NT2/D1 (cell line): Measurements from ENCODE around the gene MALRD1.
"Not testable (repeated sequence)": the region's sequence is repeated elsewhere in the genome, so short reads cannot be mapped to it uniquely, and the experiment has no call there.

Source experiments
- DNase-seq: peaks from one replicate; pipeline ENCODE4 v3.0.0-alpha.2; 2011; ENCODE audit warnings: low read depth, low spot score
- H3K27me3 ChIP-seq: 2 replicates; pipeline ENCODE4 v1.6.0; 2011; ENCODE audit warnings: mild to moderate bottlenecking; ENCODE audit not compliant: insufficient read length, insufficient read depth
- H3K36me3 ChIP-seq: 2 replicates; pipeline ENCODE4 v1.6.1; 2011; ENCODE audit warnings: mild to moderate bottlenecking, low read length, mixed read lengths; ENCODE audit not compliant: insufficient read depth, insufficient read length
- H3K4me1 ChIP-seq: 2 replicates; pipeline ENCODE4 v1.5.1; 2011; ENCODE audit not compliant: insufficient read depth, insufficient read length
- H3K4me3 ChIP-seq: 2 replicates; pipeline ENCODE4 v1.5.1; 2011; ENCODE audit warnings: low read depth; ENCODE audit not compliant: insufficient read length
- H3K9ac ChIP-seq: 2 replicates; pipeline ENCODE4 v1.6.0; 2011; ENCODE audit warnings: low read depth; ENCODE audit not compliant: insufficient read length
- H3K9me3 ChIP-seq: 2 replicates; pipeline ENCODE4 v1.5.1; 2011; ENCODE audit warnings: mild to moderate bottlenecking, low read length; ENCODE audit not compliant: insufficient read depth
- SUZ12 ChIP-seq: IDR thresholded peaks from 2 replicates; pipeline ENCODE4 v1.6.1; 2011; ENCODE audit not compliant: insufficient read length, insufficient read depth; ENCODE audit errors: extremely low read depth
- YY1 ChIP-seq: IDR thresholded peaks from 2 replicates; pipeline ENCODE4 v1.6.1; 2011; ENCODE audit not compliant: insufficient read length, insufficient read depth
- ZNF274 ChIP-seq: IDR thresholded peaks from 2 replicates; pipeline ENCODE4 v1.6.1; 2011; ENCODE audit warnings: mild to moderate bottlenecking, low read depth, low read length

MALRD1 gene

DNA sequence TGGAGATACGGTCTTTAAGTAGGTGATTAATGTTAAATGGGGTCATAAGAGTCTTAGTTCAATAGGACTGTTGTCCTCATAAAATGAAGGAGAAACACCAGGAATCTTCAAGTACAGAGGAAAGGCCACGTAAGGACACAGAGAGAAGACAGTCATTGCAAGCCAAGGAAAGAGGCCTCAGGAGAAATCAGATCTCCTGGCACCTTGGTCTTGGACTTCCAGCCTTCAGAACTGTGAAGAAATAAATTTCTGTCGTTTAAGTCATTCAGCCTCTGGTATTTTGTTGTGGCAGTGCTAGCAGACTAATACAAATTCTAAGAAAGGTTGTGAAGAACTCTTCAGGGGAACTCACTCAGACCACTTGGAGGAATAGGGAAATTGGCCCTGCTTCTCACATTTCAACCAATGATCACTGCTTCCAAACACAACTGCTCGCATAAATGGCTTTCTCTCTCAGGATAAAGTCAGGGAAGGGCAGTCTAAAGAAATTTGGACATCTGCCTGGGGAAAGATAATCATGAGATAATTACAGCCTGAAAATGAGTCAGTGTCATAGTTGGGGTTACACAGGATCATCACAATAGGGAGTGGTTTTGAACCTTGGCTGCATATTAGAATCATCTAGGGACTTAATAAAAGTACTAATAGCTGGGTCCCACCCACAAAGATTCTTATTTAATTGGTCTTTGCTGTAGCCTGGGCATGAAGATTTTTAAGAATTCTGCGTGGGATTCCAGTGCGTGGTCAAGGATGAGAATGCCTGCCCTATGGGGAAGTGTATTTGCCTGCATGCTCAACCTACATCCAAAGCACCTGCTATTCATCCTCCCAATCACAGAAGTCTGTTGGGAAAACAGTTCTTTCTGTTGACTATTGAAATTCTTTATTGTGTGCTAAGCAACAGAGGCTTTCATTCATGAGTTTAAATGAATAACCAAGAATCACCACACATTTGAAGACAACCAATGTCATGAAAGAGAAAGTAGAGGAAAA is 457.0 kb downstream of the MALRD1 start:
- Histone ChIP-seq H3K9ac (no peak overlapping the region), H3K4me3 (no peak overlapping the region), H3K36me3 (no peaks in the 10 kb centered on the region), H3K9me3 (no peaks in the 10 kb centered on the region), H3K4me1 (no peaks in the 10 kb centered on the region), H3K27me3 (no peaks in the 10 kb centered on the region)
- TF ChIP-seq ZNF274: no peak
- no peak for TF ChIP-seq YY1
- no peak for TF ChIP-seq SUZ12
- DNase-seq: no peak

- H3K27me3 ChIP-seq, H3K4me3 ChIP-seq, H3K9me3 ChIP-seq, H3K9ac ChIP-seq, H3K36me3 ChIP-seq, H3K4me1 ChIP-seq: not testable (repeated sequence)
- peak; percentile 6 for DNase-seq
Observed at GRCh38 chr10:19510005-19510732, 461.6 kb downstream of the MALRD1 start.

GRCh38 chr10:19518109-19518508 is 469.5 kb downstream of the MALRD1 start:
- TF ChIP-seq SUZ12 (no peak), ZNF274 (no peak), YY1 (no peak)
- no peak for DNase-seq
- Histone ChIP-seq H3K4me3 (no peak overlapping the region), H3K36me3 (no peaks in the 10 kb centered on the region), H3K27me3 (no peaks in the 10 kb centered on the region), H3K9me3 (no peaks in the 10 kb centered on the region), H3K9ac (no peak overlapping the region), H3K4me1 (no peaks in the 10 kb centered on the region)

DNA sequence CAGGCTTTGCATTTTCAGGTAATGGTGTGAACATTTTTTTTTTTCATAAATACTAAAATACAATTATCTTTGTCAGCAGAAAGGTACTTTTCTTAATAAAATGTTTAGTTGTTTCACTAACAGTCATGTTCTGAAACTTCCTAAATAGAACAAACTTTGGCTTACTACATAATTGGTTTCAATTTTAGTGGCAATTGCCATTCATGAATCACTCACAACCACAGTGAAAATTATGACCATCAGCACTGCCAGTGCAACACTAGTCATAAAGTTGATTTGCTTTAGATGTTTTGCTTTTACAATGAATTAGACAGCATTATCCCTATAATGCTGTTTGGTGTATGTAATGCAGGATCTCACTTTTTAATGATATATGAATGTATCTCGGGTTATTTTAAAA is 470.0 kb downstream of the MALRD1 start:
- H3K9me3 ChIP-seq: no peaks in the 10 kb centered on the region
- no peak for DNase-seq

DNA sequence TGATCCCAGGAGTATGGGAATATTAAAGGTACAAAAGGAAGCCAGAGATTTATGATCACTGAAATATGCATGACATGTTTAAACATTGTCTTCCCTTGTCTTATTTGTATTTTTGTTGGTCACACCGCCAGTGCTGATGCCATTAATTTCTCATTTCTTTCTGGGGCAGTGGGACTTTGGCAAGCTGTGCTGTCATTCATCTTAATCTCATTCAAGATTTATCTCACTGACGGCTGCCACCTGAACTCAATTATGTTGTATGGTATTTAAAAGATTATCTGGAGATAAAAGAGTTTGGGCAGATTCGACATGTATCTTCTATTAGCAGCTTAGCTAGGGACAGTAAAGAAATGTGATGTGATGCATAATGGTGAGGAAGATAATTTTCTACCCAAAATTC is 482.7 kb downstream of the MALRD1 start:
- Histone ChIP-seq H3K9me3 (no peaks in the 10 kb centered on the region), H3K9ac (no peak overlapping the region)
- DNase-seq: no peak

More for the DNA sequence above, 470.0 kb downstream of the MALRD1 start:
- Histone ChIP-seq H3K4me3 (no peak overlapping the region), H3K9ac (no peak overlapping the region), H3K4me1 (no peaks in the 10 kb centered on the region), H3K36me3 (no peaks in the 10 kb centered on the region), H3K27me3 (no peaks in the 10 kb centered on the region)
- TF ChIP-seq SUZ12 (no peak), ZNF274 (no peak), YY1 (no peak)

GRCh38 chr10:19532411-19532810 is 483.8 kb downstream of the MALRD1 start:
- TF ChIP-seq YY1 (no peak), ZNF274 (no peak), SUZ12 (no peak)
- Histone ChIP-seq H3K9me3 (no peaks in the 10 kb centered on the region), H3K9ac (no peak overlapping the region), H3K4me1 (no peaks in the 10 kb centered on the region), H3K27me3 (no peaks in the 10 kb centered on the region), H3K4me3 (no peak overlapping the region), H3K36me3 (no peaks in the 10 kb centered on the region)
- no peak for DNase-seq

More for the DNA sequence above, 482.7 kb downstream of the MALRD1 start:
- no peak for TF ChIP-seq SUZ12
- no peak for TF ChIP-seq ZNF274
- TF ChIP-seq YY1: no peak
- no peaks in the 10 kb centered on the region for H3K4me1 ChIP-seq
- no peaks in the 10 kb centered on the region for H3K36me3 ChIP-seq
- H3K27me3 ChIP-seq: no peaks in the 10 kb centered on the region
- no peak overlapping the region for H3K4me3 ChIP-seq

DNA sequence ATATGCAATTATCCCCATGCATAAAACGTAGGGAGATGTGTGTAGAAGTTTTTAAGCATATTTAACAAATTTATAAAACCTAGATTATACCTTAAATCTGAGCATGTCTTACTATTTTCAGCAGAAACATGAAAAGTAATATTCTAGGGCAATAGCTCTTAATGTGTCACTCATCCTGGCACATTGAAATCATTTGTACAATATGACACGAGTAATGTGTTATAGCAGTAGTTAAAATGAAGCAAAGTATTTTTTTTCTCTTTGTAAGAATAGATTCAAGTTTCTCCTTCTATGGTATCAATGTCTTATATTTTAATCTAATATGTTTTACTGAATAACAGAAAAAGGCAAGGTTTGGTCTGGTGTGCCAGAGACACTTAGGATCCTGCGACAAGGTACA is 492.7 kb downstream of the MALRD1 start:
- no peaks in the 10 kb centered on the region for H3K36me3 ChIP-seq
- DNase-seq: no peak
- no peak overlapping the region for H3K4me3 ChIP-seq
- no peak overlapping the region for H3K9ac ChIP-seq
- H3K4me1 ChIP-seq: no peaks in the 10 kb centered on the region
- no peaks in the 10 kb centered on the region for H3K27me3 ChIP-seq
- TF ChIP-seq ZNF274: no peak
- TF ChIP-seq SUZ12: no peak
- TF ChIP-seq YY1: no peak
- H3K9me3 ChIP-seq: no peaks in the 10 kb centered on the region
